Measurements from ENCODE around the gene MLF2. TPM values are rescaled to one million over a fixed set of nuclear protein-coding genes. Genes with fewer than 3 reads are reported as not detected.

Gene MLF2
- total RNA-seq, 2 donors from 2014 or later, result 122 to 134 TPM

- Mint-ChIP-seq H3K4me3 (peak overlapping the region; percentile 78 to 82), H3K27me3 (ENCODE audit: low read depth) (peaks cover 9% of the 10 kb centered on the region), H3K36me3 (ENCODE audit: insufficient read depth in 2 of 2) (peaks cover 20 to 27% of the 10 kb centered on the region in 2 donors), H3K9me3 (no peaks in the 10 kb centered on the region), H3K27ac (peak overlapping the region; percentile 88), H3K4me1 (ENCODE audit: low read depth) (peaks cover 94% of the 10 kb centered on the region)
- peak; percentile 37 to 43 for ATAC-seq (replicated peaks in 1 of 2)
- peak; percentile 57 to 61 for DNase-seq
Measured at GRCh38 chr12:6773590-6774351, 20.8 kb upstream of the MLF2 start.

GRCh38 chr12:6772726-6773589 is 20.0 kb upstream of the MLF2 start:
- no peak for ATAC-seq (replicated peaks in 1 of 2)

GRCh38 chr12:6772331-6772695 is 19.4 kb upstream of the MLF2 start, which contains the start of gene LAG3:
LAG3 (plus strand) TSS chr12:6772520; CDS start chr12:6772853, 333 bp downstream.
- Mint-ChIP-seq H3K27ac (peak within 1 kb of the TSS; percentile 93), H3K9me3 (no peaks in the 10 kb centered on the region), H3K4me1 (ENCODE audit: low read depth) (peaks cover 94% of the 10 kb centered on the region), H3K36me3 (ENCODE audit: insufficient read depth in 2 of 2) (peaks cover 23 to 24% of the 10 kb centered on the region in 2 donors), H3K27me3 (ENCODE audit: low read depth) (peaks cover 22% of the 10 kb centered on the region), H3K4me3 (peak within 1 kb of the TSS; percentile 78 to 79)
- ATAC-seq (replicated peaks in 1 of 2) (peak; percentile 54), DNase-seq (peak; percentile 65 to 67)

More at GRCh38 chr12:6772726-6773589, 20.0 kb upstream of the MLF2 start:
- no peak for DNase-seq
- Mint-ChIP-seq H3K4me1 (ENCODE audit: low read depth) (peaks cover 94% of the 10 kb centered on the region), H3K9me3 (no peaks in the 10 kb centered on the region), H3K36me3 (ENCODE audit: insufficient read depth in 2 of 2) (peaks cover 20 to 23% of the 10 kb centered on the region in 2 donors), H3K27me3 (ENCODE audit: low read depth) (peaks cover 17% of the 10 kb centered on the region), H3K4me3 (peak overlapping the region; percentile 78 to 79), H3K27ac (peak overlapping the region; percentile 93)

- DNase-seq (no peak), ATAC-seq (replicated peaks in 1 of 2) (no peak)
- no peaks in the 10 kb centered on the region for H3K9me3 Mint-ChIP-seq
- H3K27ac Mint-ChIP-seq, result peak overlapping the region; percentile 93
- peaks cover 91% of the 10 kb centered on the region for H3K4me1 Mint-ChIP-seq (ENCODE audit: low read depth)
- peaks cover 22% of the 10 kb centered on the region for H3K27me3 Mint-ChIP-seq (ENCODE audit: low read depth)
- H3K4me3 Mint-ChIP-seq, result peak overlapping the region; percentile 78 to 79
- peaks cover 24% of the 10 kb centered on the region in 2 donors for H3K36me3 Mint-ChIP-seq (ENCODE audit: insufficient read depth in 2 of 2)
Measured at GRCh38 chr12:6771509-6772330, 18.8 kb upstream of the MLF2 start.

- peaks cover 22% of the 10 kb centered on the region for H3K27me3 Mint-ChIP-seq (ENCODE audit: low read depth)
- H3K27ac Mint-ChIP-seq, result no peak overlapping the region
- DNase-seq (no peak), ATAC-seq (replicated peaks in 1 of 2) (no peak)
- H3K9me3 Mint-ChIP-seq, result no peaks in the 10 kb centered on the region
- H3K4me1 Mint-ChIP-seq (ENCODE audit: low read depth), result peaks cover 85% of the 10 kb centered on the region
- H3K4me3 Mint-ChIP-seq, result peak overlapping the region; percentile 26 to 78
- H3K36me3 Mint-ChIP-seq (ENCODE audit: insufficient read depth in 2 of 2), result peaks cover 20 to 22% of the 10 kb centered on the region in 2 donors
Measured at GRCh38 chr12:6771091-6771495, 18.2 kb upstream of the MLF2 start.

- Mint-ChIP-seq H3K4me3 (peak overlapping the region; percentile 26 to 38), H3K4me1 (ENCODE audit: low read depth) (peaks cover 84% of the 10 kb centered on the region)
Measured at GRCh38 chr12:6770600-6770999, 17.7 kb upstream of the MLF2 start.

GRCh38 chr12:6770094-6770493 is 17.2 kb upstream of the MLF2 start:
- no peak for ATAC-seq (replicated peaks in 1 of 2)
- Mint-ChIP-seq H3K4me3 (peak overlapping the region in 1 of 2 donors; percentile 24), H3K27ac (no peak overlapping the region), H3K4me1 (ENCODE audit: low read depth) (peaks cover 84% of the 10 kb centered on the region), H3K36me3 (ENCODE audit: insufficient read depth in 2 of 2) (peaks cover 19% of the 10 kb centered on the region in 2 donors), H3K27me3 (ENCODE audit: low read depth) (peaks cover 29% of the 10 kb centered on the region), H3K9me3 (no peaks in the 10 kb centered on the region)
- no peak for DNase-seq

More at GRCh38 chr12:6770600-6770999, 17.7 kb upstream of the MLF2 start:
- peaks cover 24% of the 10 kb centered on the region for H3K27me3 Mint-ChIP-seq (ENCODE audit: low read depth)
- peaks cover 20 to 21% of the 10 kb centered on the region in 2 donors for H3K36me3 Mint-ChIP-seq (ENCODE audit: insufficient read depth in 2 of 2)
- H3K27ac Mint-ChIP-seq, result no peak overlapping the region
- no peak for DNase-seq
- no peaks in the 10 kb centered on the region for H3K9me3 Mint-ChIP-seq
- no peak for ATAC-seq (replicated peaks in 1 of 2)

- Mint-ChIP-seq H3K27ac (no peak overlapping the region), H3K36me3 (ENCODE audit: insufficient read depth in 2 of 2) (peaks cover 16% of the 10 kb centered on the region in 2 donors), H3K4me1 (ENCODE audit: low read depth) (peaks cover 84% of the 10 kb centered on the region), H3K27me3 (ENCODE audit: low read depth) (peaks cover 34% of the 10 kb centered on the region), H3K4me3 (peak overlapping the region in 1 of 2 donors; percentile 32), H3K9me3 (no peaks in the 10 kb centered on the region)
- DNase-seq (no peak), ATAC-seq (replicated peaks in 1 of 2) (no peak)
Measured at GRCh38 chr12:6769666-6770065, 16.7 kb upstream of the MLF2 start.

GRCh38 chr12:6768990-6769389 is 16.0 kb upstream of the MLF2 start:
- H3K4me1 Mint-ChIP-seq (ENCODE audit: low read depth), result peaks cover 84% of the 10 kb centered on the region
- DNase-seq (no peak), ATAC-seq (replicated peaks in 1 of 2) (no peak)
- peak overlapping the region in 1 of 2 donors; percentile 96 for H3K4me3 Mint-ChIP-seq
- no peaks in the 10 kb centered on the region for H3K9me3 Mint-ChIP-seq
- H3K27me3 Mint-ChIP-seq (ENCODE audit: low read depth), result peaks cover 40% of the 10 kb centered on the region
- no peak overlapping the region for H3K27ac Mint-ChIP-seq
- peaks cover 13 to 14% of the 10 kb centered on the region in 2 donors for H3K36me3 Mint-ChIP-seq (ENCODE audit: insufficient read depth in 2 of 2)

GRCh38 chr12:6768437-6768914 is 15.5 kb upstream of the MLF2 start:
- Mint-ChIP-seq H3K27ac (no peak overlapping the region), H3K27me3 (ENCODE audit: low read depth) (peaks cover 42% of the 10 kb centered on the region), H3K4me3 (peak overlapping the region; percentile 94 to 96), H3K9me3 (no peaks in the 10 kb centered on the region), H3K36me3 (ENCODE audit: insufficient read depth in 2 of 2) (peaks cover 13 to 14% of the 10 kb centered on the region in 2 donors), H3K4me1 (ENCODE audit: low read depth) (peaks cover 85% of the 10 kb centered on the region)
- ATAC-seq (replicated peaks in 1 of 2) (no peak), DNase-seq (no peak)

- DNase-seq (no peak), ATAC-seq (replicated peaks in 1 of 2) (no peak)
- peaks cover 13 to 14% of the 10 kb centered on the region in 2 donors for H3K36me3 Mint-ChIP-seq (ENCODE audit: insufficient read depth in 2 of 2)
- H3K4me1 Mint-ChIP-seq (ENCODE audit: low read depth), result peaks cover 76% of the 10 kb centered on the region
- peaks cover 42% of the 10 kb centered on the region for H3K27me3 Mint-ChIP-seq (ENCODE audit: low read depth)
- peak overlapping the region; percentile 94 to 96 for H3K4me3 Mint-ChIP-seq
- no peaks in the 10 kb centered on the region for H3K9me3 Mint-ChIP-seq
- H3K27ac Mint-ChIP-seq, result peak overlapping the region; percentile 86
Measured at GRCh38 chr12:6767353-6768319, 14.7 kb upstream of the MLF2 start.
